Measurements from ENCODE around the gene LRMDA. TPM values are rescaled to one million over a fixed set of nuclear protein-coding genes. Genes with fewer than 3 reads are reported as not detected.

LRMDA gene
- total RNA-seq, 1 experiment from 2014 or later = 8.0 TPM

GRCh38 chr10:75662715-75663114, 231.3 kb downstream of the LRMDA start:
- peak; percentile 51 for DNase-seq (ENCODE audit: low read depth)

- peak; percentile 47 for DNase-seq (ENCODE audit: low read depth)
Measured at GRCh38 chr10:75663947-75664664, 232.7 kb downstream of the LRMDA start.

- DNase-seq (ENCODE audit: low read depth) = no peak
Measured at GRCh38 chr10:75664968-75665367, 233.5 kb downstream of the LRMDA start.

- no peak for DNase-seq (ENCODE audit: low read depth)
Measured at GRCh38 chr10:75665707-75666106, 234.3 kb downstream of the LRMDA start.

- DNase-seq (ENCODE audit: low read depth) = no peak
Measured at GRCh38 chr10:75672111-75672671, 240.8 kb downstream of the LRMDA start.

- no peak for DNase-seq (ENCODE audit: low read depth)
Measured at GRCh38 chr10:75672842-75673241, 241.4 kb downstream of the LRMDA start.

- DNase-seq (ENCODE audit: low read depth) = no peak
Measured at GRCh38 chr10:75677541-75677940, 246.1 kb downstream of the LRMDA start.

- no peak for DNase-seq (ENCODE audit: low read depth)
Measured at GRCh38 chr10:75678527-75678926, 247.1 kb downstream of the LRMDA start.

GRCh38 chr10:75679536-75679935, 248.1 kb downstream of the LRMDA start:
- DNase-seq (ENCODE audit: low read depth) = peak; percentile 60

GRCh38 chr10:75681334-75681733, 249.9 kb downstream of the LRMDA start:
- no peak for DNase-seq (ENCODE audit: low read depth)

GRCh38 chr10:75682649-75683557, 251.5 kb downstream of the LRMDA start:
- DNase-seq (ENCODE audit: low read depth) = no peak

- no peak for DNase-seq (ENCODE audit: low read depth)
Measured at GRCh38 chr10:75685187-75685586, 253.8 kb downstream of the LRMDA start.

GRCh38 chr10:75688506-75689300, 257.3 kb downstream of the LRMDA start:
- DNase-seq (ENCODE audit: low read depth) = no peak

- no peak for DNase-seq (ENCODE audit: low read depth)
Measured at GRCh38 chr10:75693489-75693888, 262.1 kb downstream of the LRMDA start.

GRCh38 chr10:75694269-75694668, 262.8 kb downstream of the LRMDA start:
- DNase-seq (ENCODE audit: low read depth) = no peak

GRCh38 chr10:75694790-75695189, 263.4 kb downstream of the LRMDA start:
- no peak for DNase-seq (ENCODE audit: low read depth)

- DNase-seq (ENCODE audit: low read depth) = no peak
Measured at GRCh38 chr10:75695994-75696393, 264.6 kb downstream of the LRMDA start.

GRCh38 chr10:75696536-75696935, 265.1 kb downstream of the LRMDA start:
- DNase-seq (ENCODE audit: low read depth) = no peak

GRCh38 chr10:75703191-75703854, 271.9 kb downstream of the LRMDA start:
- DNase-seq (ENCODE audit: low read depth) = no peak

- no peak for DNase-seq (ENCODE audit: low read depth)
Measured at GRCh38 chr10:75705426-75705825, 274.0 kb downstream of the LRMDA start.

Data from M059J (cell line).